GM19351 (cell line): Measurements from ENCODE around the gene TMEM200A.

Source experiments
- ATAC-seq: cut with Tn5 transposase; IDR thresholded peaks from one replicate; pipeline ENCODE4 v1.9.1; 2021; ENCODE audit warnings: mild to moderate bottlenecking, moderate library complexity; ENCODE audit not compliant: unreplicated experiment

The TMEM200A gene

DNA sequence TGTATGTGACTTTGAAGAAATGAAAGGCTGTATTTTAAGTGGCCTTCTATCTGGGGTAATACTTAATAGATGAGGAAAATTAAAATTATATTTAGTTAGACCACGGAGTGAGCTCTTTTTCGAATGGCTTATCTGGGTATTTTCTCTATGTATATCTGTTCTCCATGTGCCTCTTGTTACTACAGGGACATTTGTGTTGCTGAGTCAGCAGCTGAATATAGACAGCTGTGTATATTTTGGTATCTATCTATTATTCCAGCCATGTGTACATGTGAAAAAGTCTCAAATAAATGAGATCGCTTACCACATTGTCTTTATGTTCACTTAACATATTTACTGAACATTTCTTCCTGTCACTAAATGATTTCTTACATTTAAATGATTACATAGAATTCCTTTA lies 57.2 kb downstream of the TMEM200A start:
- ATAC-seq = no peak

DNA sequence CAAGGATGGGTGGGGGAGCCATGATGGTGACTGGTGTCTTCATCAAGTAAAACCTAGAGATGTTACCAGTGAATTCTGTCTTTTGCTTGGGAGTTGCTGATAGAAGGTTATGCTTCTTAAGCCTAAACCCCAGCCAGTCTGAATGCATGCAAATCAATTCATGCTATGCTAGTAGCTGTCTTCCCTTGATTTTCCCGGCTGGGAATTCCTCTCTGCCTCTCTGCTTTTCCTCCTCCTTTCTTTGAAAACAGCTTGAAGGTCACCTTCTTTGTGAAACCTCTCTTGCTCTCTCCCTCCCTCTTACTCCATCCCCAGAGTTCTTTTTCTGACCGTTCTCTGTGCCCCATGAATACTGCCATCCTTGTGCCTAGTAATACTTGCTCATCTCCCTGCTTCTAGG lies 58.9 kb downstream of the TMEM200A start:
- no peak for ATAC-seq

DNA sequence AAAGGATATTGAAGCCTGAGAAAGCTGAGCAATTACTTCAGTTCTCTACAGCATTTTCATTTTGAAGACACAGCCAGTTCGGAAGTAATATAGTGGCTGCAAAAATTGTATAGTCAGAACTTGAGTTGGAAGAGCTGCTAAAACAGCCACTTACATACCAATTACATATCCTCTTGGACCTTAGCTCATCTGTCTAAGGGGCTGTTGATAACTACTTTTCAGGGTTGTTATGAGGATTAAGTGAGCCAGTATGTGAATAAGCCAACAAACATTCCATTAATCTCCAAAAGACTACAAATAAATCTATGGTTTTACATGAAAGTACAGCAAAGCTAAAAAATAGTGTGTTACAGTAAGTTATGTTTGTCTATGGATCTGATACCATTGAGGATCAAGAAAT lies 59.7 kb downstream of the TMEM200A start:
- ATAC-seq = no peak

DNA sequence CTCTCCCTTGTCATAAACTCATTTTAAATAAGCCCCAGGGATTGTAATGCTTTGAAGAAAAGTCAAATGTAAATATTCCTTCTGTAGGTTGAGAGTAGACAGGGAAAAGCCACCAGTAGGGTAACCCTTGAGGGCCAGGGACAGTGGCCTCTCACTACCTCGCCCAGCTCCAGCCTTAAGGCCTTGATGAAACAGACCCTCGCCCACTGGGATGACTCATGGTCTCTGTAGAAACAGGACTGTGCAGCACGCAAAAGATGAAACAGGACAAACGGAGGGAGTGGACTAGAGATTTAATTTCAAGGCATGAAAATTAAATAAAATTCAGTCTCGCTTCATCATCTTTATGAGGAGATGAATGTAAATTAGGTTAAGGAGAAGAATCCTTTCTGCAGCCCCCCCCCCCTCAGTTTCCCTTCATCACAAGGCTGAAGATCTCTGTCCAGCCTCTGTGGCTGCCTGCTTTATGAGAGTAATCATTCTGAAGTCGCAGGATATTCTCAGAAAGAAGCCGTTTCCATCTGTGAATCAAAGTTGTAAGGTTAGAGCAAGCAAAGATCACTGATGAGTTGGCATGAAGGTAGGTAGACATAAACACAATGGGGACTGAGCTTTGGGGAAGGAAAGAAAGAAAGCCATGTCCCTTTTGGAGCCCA lies 60.4 kb downstream of the TMEM200A start:
- ATAC-seq = no peak

DNA sequence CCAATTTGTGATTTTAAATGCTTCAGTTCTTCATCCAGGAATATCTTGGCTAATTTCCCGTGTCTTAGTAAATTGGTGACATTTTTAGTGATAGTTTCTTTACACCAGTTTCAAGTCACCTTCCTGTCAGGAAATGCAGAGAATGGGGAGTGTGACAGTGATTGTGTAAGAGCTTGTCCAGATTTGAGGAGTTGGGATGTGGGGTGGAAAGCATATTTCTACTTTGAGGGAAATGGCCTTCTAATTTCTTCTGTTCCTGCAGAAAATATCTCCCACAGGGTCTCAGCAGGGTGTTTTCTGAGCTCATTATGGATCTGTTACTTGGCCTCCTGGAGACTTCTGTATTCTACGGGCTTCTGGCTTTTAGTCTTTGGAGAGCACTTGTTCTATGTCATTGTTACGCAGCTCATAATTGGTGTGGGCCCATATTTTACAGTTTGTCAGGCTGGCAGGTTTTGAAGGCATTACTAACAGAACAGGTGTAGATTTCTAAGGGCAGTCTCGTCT lies 65.6 kb downstream of the TMEM200A start:
- no peak for ATAC-seq

DNA sequence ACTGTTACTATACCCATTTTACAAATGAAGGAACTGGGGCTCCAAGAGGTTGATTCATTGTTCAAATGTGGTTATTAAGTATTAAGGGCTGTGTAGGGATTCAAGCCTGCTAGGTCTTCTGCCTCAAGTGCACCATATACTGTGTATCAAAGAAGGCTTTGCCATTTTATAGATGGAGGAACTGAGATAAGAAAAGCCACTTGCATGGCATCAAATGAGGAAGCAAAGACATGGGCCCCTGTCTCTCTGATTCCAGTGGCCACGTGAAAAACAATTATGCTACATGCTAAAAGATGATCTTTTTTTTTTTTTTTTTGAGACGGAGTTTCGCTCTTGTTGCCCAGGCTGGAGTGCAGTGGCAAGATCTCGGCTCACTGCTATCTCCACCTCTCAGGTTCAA lies 67.0 kb downstream of the TMEM200A start:
- ATAC-seq = no peak

DNA sequence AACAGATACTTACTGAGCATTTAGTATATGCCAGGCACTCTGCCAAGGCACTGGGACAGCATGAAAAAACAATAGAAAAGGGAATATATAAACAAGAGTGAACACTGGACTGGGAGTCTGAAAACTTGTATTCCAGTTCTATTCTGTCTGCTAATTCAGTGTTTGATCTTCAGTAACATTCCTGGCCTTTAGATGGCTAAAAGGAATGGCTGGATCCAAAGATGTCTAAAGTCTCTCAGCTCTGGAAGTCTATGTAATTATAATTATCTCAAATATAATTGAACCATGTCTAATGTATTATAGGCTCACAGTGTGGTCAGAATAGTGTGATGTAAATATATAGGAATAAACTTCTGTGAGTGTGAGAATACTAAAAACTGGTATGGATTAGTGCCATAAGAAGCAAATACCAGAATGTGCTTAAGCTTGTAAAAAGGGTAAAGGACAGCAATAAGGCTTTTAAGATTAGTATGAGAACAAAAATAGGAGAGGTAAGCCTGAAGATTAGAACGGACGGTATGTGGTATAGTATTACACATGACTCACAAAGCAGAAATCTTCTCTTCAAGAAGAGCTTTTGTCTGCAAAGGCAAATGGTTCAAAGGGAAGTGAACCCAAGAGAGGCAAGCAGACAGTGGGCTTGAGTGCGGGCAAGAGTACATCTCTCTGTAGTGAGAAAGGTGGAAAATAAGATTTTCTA lies 68.5 kb downstream of the TMEM200A start:
- ATAC-seq = no peak

DNA sequence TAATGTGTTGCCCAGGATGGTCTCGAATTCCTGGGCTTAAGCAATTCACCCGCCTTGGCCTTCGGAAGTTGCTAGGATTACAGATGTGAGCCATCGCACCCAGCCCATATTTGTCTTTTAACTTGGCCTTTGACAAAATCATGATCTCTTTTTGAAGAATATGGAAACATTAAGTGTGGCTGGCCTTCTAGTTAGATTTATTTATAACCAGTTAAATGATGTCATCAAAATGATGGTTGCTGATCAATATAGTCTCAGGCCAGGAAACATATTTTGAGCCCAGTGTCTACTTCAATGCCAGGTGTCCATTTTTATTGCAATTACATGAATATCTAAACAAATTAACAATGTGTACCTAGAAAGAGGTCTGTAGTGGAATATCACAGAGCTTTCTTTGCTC lies 69.4 kb downstream of the TMEM200A start:
- ATAC-seq = no peak

DNA sequence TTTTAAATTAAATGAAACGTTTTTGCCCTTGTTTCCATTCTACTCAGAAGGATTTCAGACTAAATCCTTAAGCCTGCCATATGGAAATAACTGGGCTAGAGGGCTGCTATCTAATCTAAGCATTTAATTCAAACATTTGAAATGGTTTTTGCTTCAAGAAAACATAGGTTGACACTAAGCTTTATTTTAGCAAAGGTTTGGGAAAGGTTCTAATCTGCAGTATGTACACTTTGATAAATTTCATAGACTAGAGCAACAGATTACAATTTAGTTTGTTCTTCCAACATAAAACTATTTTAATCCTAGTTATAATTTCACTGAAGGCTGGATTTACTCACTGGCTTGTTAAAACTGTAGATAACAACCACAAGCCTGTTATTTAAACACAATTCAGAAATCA lies 72.1 kb downstream of the TMEM200A start:
- no peak for ATAC-seq

DNA sequence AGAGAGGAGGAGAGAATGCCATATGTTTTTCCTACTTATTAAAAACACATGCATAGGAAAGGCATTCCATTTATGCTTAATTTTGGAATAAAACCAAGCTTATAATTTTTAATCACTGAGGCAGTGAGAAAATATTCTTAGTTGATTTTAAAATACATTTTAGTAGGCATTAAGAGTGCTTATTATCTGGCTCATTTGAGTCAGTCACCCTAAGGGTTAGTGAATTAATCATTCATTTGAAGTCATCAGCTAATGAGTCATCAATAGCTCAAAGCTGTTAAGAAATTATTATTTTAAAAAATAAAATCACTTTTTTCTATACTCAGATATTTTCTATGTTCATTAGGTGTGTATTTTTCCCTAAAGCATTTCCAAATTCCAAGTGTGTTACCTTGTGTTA lies 81.6 kb downstream of the TMEM200A start:
- no peak for ATAC-seq

DNA sequence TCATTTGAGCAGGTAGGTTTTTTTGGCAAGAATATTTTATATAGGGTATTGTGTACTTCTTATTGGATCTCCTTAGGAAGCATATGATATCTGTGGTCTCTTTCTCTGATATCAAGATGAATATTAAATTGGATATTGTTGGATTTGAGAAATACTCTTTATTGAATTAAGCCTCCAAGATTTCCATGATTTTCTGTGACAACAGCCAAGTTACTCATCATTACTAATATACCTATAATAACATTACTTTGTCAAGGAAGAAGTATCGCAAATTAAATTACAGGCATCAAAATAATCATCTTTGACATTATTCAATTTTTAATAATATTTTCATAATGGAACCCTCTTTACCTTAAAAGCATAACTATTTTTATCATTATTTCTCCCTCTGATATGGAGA lies 86.5 kb downstream of the TMEM200A start:
- no peak for ATAC-seq

DNA sequence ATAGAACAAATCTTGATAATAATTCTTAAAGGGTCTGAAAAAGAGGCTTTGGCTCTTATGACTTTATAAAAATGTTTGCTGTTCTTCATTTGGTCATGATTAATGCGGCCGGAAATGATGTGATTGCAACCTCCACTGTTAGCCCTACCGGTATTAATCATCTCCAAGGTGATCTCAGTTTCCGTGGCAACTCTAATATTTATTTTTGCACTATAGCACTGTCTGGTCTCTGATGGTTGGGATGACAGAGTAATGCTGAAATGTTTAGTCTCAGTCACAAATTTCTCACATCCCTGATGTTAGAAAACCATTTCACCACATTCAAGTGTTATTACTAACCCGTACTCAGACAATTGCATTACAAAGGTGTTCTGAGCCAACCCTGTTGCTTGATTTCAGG lies 87.4 kb downstream of the TMEM200A start:
- ATAC-seq = no peak

DNA sequence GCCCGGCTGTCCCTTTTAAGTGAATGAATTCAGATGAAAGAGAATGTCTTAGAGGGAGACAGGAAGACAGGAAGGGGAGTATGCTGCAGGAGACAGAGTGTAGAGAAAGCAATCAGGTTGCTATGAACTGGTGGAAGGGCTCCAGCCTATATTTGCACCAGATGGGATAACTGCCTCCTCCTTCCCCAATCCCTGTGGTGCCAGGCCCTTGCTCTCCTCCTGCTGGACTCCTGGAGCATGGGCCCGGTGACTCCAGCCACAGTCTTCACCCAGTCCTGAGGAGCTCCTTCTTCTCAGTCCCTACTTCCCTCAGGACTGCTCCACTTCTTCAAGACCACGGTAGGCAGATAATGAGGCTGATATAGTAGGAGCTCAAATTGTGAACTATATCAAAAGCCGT lies 91.8 kb downstream of the TMEM200A start:
- ATAC-seq = no peak

DNA sequence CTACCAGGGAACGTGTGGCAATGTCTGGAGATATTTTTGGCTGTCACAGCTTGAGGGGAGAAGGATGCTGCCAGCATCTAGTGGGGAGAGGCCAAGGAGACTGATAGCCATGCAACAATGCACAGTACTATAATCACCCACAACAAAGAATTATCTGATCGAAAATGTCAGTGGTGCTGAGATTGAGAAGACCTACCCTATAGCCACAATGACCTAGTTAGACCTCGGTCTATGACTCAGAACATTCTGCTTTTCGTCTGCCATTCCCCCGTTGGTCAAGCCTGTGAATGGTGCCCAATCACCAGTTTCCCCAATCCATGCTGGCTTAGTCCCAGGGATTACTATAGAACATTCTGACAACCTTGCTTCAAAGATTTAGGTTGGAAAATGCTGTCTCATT lies 93.5 kb downstream of the TMEM200A start:
- no peak for ATAC-seq

DNA sequence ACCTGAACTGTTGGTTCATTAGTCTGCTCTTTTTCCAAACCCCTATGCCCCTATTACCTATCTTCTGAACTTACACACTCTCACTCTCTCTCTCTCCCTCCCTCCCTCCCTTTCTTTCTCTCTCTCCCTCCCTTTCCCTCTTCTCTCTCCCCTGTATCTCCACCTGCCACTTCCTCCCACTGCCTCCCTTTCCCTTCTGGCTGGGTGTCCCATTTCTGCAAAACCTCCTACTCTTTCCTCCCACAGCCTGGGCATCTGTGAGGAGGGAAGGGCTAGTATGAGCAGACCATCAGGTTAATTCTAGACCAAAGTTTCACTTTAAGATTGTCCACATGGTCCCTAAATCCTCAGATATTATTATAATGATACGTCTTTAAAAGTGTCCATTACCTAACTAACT lies 95.1 kb downstream of the TMEM200A start:
- ATAC-seq = no peak

DNA sequence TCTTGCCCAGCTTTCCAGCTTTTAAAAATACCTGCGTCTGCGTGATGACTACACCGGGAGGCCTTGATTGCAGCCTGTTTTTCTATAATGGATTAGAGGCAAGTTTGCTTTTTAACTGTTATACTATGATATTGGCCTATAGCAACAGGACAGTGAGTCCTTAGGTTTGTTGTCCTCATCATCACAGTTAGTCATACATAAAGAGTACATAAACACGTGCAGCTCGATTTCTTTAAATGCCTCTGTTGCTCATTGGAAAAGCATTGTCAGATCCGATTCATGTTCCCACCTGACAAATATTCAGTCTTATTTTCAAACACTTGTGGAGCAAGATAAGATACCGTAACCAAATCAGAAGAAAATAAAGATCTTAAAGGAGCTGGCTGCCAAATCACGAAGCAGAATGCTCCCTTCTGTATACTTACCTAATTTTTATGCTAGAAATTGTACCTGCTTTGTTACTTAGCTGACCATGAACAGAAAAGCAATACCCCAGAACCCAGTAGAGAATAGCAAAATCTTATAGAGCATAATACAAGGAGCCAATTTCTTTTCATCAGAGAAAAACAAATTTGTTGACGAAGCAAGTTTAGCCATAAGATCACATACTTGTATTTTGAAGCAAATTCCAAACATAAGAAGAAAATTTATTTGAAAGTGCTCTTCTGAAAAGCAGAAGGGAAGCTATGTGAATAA lies 100.4 kb downstream of the TMEM200A start:
- ATAC-seq = no peak

DNA sequence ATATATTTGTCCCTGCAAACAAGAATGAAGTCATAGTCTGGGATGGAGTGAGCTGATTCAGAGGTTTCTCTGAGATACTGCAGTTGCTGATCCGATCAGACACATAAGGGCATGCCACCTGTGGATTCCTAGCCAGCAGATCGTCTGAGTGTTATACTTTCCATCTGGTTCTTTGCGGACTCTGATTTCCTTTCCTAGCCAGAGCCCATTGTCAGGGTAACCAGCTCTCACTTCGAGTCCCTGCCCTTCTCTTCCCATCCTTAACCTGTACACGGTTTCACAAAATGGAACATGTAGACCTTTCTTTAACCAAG lies 100.9 kb downstream of the TMEM200A start:
- no peak for ATAC-seq

DNA sequence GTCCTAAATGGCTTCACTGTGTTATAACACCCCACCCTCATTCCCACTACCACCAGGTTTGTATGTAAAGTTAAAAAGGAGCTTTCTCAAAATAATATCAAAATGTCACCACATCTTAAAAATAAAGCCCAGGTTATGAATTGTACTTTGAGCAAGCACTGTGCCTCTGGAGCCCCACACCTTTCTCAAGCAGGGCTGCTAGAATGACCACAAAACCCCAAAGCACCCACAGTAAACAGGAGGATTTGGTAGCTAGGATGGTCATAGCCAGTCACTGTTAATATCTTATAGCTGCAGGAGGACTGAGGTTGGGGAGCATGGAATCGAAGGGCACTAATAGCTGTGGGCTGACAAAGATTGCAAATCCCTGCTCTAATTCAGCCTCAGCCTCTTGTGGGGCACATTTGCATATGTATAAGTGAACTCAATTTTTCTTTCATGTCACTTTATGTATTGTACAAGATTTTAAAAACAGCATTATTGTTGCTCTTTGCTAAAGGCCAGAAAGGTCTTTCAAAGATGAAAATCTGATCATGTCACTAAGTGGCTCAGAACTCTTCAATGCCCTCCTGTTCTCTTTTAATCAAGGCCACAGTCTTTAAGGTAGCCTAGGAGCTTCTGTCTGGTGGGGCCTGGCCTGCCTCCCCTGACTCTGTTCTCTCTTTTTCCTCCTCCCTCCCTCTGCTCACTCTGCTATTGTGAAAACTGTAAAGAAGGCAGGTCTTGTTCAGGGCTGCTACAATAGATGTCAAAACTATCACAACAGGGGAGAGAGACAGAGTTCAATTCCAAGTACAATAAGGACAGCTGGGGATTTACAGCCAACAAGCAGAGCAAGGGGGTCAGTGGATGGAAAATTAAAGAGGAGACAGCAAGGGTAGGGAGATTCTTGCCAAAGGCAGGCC lies 101.6 kb downstream of the TMEM200A start:
- ATAC-seq = peak; percentile 70

DNA sequence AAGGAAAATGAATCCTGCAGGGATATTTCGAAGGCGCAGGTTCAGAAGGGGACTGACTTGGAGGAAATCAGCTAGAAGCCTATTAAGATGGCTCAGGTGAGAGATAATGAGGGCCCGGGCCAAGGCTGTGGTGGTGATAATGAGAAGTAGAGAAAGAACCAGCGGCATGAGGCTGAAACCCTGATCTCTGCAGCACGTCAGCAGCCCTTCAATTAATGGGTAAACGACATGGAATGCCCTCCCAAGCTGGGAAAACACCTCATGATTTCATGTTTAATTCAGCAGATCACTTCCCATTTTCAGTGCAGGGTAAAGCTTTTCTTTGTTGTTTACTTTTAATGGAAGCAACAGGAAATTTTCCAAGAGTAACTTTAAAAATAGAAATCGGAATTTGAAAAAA lies 104.9 kb downstream of the TMEM200A start:
- no peak for ATAC-seq

DNA sequence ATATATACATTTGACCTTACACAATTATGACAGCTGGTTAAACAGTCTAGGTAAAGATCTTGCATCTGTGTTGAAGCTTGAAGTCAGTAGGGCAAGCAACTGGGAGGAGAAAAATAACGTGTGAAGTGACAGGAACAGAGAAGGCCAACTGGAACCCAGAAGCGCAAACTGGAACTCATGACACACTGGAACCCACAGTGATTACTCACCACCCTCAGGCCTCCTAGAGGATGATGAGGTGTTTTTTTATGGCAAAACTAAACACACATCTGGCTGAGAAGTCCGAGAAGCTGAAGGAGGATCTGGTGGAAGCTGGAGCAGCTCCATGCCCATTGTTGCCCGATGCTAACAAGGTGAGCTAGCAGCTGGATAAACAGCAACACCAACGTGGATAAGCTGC lies 108.1 kb downstream of the TMEM200A start:
- no peak for ATAC-seq
